NCI-H1417 (cell line): ENCODE results near the gene MPZL1.
A peak's percentile ranks its signal among the peaks of the same experiment; 100 is the strongest.

Experiments
- DNase-seq, 3 experiments: peaks; one replicate each; lab custom pipeline; 2025; lab: John Stamatoyannopoulos, UW

MPZL1 gene

DNA sequence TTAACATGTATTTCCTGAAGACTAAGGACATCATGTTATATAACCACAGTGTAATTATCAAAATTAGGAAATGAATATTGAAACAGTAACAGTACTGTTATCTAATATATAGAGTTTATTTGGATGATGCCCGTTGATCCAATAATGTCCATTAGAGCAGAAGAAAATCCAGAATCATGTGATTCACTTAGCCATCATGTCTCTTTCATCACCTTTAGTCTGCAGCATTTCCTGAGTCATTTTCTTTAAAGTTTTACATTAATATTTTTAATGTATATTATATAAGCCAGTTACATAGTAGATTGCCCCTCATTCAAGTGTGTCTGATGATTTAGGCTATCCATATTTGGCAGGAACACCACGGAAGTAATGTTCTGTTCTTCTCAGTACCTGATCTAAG is 28.9 kb downstream of the MPZL1 start:
- DNase-seq: no peak

DNA sequence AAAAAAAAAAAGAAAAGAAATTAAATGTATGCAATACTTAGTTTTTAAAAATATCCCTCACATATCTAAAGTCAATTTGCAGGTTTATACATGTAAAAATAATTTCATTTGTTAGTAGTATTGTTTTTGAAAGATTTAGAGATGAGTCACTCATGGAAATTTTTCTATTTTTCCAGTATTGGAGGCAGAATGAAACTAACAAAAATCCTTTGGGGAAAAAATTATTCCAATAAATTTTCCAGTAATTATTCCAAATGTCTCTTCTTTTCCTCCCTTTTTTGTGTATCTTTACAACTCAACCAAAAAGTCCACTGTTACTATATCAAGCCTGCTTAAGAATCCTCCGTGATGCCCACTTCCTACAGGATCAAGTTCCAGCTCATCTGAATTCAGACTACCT is 29.9 kb downstream of the MPZL1 start:
- DNase-seq: no peak

DNA sequence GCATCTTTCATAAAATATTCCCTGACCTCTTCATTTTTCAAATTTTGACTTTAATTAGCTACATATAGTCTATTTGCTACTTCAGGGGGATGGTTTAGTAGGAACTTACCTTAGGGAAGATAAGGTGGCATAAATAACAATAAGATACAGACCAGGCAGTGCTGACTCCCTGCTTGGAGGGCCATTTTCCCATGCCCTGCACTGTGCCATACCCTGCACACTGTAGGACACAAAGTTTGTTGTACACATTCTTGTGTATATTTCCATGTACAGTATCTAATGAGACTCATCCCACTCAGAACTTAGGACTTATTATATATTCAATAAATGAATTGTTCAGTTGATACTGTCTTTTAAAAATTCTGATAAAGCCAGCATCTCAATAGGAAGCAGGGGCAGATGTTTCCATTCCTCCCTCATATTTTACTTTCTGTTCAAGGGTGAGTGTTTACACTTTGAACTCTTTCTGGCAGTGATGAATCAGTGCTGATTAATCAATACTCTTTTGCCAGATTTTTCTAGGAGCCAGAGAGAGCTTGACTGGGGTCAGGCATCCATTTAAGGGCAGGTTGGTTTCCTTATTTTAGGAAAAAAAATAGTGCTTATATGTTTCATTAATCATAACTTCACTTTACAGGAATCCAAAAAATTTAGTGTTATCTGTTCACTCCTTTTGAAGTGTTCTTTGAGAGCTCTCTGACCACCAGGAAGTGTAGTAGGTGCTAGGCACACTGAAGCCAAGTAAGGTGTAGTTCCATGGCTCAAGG is 30.6 kb downstream of the MPZL1 start:
- no peak for DNase-seq

DNA sequence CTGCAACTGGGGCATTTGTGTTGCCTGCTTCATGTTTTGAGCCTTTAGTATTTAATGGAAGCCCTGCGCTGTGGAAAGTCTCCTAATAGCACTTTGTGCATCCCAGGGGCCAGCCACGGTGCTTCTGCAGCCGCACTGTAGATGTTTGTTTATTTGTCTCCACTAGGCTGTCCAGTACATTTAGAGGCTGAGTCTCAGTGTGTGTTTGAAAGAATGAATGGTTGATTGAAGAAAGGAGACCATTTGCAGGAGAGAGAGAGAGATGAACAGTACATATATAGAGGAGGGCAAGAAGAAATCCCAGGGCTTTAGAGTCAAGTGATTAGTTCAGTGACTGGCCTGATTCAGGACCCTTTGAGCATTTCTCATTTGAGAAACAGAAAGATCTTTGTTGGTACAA is 33.9 kb downstream of the MPZL1 start:
- no peak for DNase-seq

DNA sequence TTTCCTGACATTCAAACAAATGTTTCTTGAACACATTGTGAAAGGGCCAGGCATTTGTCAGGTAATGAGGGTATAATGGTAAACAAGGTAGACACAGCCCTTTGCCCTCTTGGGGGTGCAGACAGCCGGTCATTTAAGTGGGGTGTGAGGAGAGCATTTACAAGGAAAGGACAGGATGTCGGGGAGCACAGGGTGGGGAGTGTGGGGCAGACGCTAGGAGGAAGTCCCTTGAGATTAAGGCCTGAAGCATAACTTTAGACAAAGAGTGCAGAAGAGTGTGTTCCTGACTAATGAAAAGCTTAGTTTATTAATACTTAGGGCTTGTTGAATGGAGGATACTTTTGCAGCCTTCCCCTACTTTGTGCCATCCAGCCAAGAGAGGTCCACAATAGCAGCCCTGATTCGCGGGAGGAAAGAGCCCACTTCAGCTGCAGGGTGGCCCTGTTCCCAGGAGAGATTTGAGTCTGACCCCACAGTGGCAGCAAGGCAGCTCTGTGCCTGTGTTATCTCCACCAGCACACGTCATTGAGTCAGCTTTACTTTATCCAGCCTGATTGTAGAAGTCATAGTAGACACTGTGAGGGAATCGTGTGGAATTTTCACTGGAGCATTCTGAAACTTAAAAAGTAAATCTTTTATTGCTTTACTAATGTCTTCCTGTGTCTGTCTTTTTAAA is 35.1 kb downstream of the MPZL1 start:
- no peak for DNase-seq

DNA sequence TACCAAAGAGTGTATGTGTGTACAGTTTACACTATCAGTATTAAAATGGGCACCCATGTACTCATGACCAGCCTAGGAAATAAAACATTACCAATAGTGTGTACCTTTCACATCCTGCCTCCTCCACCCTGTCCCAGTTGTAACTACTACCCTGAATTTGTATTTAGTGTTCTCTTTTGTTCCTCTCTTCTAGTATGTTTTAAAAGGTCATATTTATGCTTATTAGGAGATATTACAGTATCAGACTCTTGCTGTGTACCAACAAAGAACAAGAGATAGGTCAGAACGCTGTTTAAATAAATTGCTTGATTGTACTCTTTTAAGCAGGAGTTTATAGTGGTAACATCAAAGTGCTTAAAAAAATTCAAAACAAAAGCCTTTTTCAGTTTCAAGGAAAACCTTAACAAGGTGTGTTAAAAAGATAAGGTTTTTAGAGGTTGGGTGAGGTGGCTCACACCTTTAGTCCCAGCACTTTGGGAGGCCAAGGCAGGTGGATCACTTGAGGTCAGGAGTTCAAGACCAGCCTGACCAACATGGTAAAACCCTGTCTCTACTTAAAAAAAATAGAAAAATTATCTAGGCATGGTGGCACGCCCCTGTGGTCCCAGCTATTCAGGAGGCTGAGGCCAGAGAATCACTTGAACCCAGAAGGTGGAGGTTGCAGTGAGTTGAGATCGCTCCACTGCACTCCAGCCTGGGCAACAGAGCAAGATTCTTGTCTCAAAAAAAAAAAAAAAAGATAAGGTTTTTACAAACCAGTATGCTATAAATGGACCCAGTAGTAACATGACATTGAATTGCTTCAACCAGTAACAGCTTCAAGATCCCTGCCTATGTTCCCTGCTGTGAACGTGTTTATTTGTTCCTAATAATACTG is 35.9 kb downstream of the MPZL1 start:
- no peak for DNase-seq

DNA sequence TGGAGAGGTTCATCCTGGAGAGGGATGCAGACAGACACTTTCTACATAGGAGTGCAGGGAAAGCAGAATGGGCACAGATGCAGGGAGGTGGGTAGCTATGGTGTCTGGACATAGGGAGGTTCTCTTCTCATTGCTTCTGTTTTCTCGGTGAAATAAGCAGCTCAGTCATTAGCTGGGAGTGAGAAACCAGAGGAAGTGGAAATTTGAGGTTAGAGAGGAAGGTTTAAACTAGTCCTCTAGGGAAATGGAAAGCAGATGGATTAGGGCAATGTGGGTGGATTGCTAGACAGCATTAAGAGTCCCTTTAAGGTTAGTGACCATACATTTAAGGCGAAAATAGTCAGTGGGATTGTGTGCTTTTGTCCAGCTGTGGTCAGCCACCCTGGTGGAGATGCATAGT is 39.6 kb downstream of the MPZL1 start:
- no peak for DNase-seq

DNA sequence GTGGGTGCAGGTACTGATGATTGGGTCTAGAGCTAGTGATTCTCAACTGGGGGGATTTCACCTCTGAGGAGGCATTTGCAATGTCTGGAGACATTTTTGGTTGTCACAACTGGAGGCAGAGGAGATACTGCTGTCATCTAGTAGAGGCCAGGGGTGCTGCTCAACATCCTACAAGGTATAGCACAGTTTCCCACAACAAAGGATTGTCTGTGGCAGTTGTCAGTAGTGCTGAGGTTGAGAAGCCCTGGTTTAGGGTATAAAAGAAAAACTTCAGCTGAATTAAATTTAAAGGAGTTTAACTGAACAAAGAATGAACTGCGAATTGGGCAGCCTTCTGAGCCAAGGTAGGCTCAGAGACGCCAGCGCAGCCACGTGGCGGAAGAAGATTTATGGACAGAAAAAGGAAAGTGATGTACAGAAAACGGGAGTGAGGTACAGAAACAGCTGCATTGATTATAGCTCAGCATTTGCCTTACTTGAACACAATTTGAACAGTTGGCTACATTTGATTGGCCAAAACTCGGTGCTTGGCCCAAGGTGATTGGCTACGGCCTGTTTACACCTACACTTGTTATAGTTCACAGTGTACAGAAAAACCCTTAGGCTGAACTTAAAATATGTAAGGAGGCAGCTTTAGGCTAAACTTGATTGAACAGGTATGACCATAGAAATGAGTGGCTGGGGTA is 40.4 kb downstream of the MPZL1 start:
- DNase-seq: no peak

DNA sequence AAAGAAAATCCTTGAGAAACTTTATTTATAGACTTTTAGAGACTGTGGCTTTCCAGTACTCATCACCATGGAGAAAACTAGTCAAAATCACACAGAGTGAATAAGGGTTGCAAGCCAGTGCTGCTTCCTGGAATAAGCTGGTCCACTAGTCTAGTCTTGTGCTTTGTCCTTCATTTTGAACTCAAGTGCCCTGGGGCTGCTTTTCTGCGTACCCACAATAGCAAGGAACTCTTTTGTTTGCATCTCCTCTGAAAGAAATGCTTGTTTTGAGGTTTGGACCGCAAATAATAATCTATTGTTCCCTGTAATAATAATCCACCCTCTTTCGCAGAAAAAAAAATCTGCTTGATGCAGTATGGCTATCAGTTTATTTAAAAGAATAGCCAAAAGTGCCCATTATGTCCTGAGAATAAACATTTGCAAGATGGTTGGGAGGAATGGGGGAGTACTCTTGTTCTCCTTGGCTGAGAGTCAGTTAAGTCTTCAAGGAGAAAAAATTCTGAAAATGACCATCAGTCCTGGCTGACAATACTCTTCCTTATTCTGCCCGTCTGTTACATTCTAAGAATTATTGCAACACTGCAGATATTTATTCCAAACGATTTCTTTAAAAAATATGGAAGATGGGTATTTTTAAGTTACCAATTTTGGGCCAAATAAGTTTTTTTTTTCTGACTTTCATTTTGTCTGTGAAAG is 41.9 kb downstream of the MPZL1 start:
- DNase-seq: peak in 1 of 3 experiments; percentile 30

DNA sequence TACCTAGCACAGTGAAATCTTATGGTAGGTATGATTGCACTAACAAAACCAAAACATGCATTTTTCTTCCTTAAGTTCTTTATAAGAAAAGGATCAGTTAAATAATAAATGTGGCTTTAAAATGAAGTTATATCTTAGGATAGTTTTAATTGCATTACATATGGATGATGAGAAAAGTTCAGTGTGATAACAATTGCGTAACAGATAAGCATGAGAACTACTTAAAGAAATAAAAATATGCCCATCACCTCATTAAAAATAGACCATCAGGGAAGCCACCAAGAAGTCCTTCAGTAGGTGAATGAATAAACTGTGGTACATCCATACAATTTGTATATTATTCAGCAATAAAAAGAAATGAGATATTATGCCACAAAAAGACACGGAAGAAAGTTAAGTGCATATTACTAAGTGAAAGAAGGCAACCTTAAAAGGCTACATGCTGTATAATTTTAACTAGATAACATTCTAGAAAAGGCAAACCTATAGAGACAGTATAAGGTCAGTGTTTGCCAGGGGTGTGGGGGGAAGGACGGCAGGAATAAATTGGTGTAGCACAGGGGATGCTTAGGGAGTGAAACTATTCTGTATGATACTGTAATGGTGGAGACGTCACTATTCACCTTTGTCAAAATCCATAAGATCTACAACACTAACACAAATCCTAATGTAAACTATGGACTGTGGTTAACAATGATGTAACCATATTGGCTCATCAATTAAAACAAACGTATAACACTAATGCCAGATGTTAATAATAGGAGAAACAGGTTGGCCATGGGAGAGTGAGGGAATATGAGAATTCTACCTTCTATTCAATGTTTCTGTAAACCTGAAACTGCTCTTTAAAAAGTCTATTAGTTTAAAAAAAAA is 42.9 kb downstream of the MPZL1 start:
- no peak for DNase-seq

DNA sequence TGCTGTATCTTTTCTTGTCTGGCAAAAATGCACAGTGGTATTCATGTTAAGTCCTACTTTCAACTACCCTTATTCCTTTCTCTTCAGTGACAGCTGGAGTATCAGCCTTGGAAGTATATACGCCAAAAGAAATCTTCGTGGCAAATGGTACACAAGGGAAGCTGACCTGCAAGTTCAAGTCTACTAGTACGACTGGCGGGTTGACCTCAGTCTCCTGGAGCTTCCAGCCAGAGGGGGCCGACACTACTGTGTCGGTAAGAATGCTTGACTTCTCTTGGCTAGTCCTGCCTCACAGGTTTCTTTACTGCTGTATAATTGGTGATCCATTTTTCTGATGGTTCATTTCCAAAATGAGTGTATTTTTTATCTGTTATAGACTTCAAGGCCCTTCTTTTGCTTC is 43.7 kb downstream of the MPZL1 start:
- DNase-seq: no peak

DNA sequence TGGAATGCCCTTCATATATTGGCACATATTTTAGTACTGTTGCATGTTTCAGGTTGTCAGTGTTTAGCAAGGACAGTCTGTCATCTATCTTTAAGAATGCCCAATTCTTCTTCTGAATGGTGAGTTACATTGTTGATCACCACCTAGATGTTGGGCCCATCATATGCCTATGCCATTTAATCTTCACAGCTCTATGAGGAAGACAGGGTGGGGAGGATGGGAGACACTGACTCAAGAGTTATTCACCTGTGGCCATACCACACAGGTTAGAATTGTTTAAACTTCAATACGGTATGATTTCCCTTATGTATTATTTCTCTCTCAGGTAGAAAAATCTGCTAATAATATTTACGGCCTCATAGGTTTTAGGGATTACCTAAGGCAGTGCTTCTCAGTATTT is 44.8 kb downstream of the MPZL1 start:
- no peak for DNase-seq

DNA sequence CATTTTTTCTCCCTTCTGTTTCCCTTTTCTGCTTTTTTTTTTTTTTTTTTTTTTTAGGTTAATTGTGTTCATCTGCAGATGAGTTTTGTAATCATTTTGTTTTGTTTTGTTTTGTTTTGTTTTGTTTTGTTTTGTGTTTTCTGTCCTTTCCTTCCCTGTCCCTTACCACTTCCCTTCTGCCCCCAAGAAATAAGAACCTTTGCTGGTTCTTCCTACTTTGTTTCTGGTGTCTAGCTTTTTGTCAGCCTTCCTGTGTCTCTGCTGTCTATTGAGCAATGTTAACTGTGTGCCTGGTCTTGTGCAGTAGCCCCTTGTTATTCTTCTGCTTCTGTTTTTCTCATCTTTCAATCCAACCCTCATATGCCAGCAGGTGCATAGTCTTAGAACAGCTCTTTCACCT is 46.0 kb downstream of the MPZL1 start:
- DNase-seq: no peak

DNA sequence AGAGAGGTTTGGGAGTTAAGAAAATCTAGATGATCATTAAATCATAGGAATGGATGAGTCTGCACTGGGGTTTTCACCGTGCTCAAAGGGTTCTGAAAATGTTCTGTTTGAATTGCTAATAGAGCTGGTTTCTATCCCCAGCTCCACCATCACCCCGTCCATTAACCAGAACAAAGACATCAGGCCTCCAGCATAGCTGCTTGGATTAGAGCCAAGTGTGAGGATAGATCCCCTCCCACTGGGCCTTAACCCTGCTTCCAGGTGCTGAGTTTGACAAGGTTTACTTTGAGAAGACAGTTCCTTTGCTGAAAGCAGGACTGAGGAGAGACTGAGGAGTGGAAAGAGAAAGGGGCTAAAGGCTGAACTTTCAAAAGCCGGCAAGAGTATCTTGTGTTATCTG is 48.3 kb downstream of the MPZL1 start:
- DNase-seq: peak; percentile 8 to 74 (median 66)

DNA sequence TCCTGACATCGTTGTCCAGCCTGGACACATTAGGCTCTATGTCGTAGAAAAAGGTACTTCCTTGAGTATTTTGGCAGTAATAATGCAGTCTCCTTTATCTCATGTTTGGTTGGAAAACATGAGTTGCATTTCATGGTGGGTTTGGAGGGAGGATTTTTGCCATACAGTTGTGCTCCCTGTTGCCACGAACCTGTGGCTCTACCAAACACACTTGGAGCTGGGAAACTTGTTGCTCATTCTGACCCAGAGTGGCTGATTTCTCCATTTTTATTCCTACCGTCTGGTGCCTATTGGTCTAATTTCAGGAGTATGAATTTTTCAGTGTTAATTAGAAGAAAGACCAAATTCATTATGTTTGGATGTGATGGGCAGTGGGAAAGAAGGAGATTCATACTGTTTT is 50.7 kb downstream of the MPZL1 start:
- no peak for DNase-seq

DNA sequence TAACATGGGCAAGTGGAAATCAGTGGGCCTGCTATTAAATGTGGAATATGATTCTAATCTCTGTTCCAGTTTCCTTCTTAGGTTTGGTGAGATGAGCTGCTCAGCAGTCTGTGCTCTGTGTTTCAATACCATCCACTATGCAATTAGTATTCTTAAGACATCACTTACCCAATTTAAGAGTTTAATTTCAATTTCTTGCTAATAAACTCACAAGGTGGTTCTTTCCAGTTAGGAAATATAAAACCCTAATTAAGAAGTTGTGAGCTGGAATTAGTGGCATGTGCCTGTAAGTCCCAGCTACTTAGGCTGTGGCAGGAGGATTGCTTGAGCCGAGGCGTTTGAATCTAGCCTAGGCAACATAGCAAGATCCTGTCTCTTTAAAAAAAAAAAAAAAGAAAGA is 51.7 kb downstream of the MPZL1 start:
- DNase-seq: no peak

DNA sequence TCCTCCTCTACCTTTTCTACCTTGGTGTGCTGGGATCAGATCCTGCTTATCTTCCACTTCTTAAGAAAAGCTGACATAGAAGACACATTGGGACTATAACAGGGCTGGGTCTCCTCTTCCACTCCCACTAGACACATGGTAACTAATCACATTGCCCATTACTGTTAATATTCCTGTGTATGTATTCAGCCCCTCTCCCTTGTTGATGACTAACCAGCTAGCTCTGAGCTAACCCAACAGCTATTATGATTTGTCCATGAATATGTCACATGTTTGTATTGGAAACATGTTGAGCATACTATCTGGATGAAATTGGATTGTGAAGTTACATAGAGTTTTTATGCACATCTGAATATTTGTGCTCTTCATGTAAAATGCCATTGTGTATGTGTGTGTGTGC is 52.9 kb downstream of the MPZL1 start:
- no peak for DNase-seq

DNA sequence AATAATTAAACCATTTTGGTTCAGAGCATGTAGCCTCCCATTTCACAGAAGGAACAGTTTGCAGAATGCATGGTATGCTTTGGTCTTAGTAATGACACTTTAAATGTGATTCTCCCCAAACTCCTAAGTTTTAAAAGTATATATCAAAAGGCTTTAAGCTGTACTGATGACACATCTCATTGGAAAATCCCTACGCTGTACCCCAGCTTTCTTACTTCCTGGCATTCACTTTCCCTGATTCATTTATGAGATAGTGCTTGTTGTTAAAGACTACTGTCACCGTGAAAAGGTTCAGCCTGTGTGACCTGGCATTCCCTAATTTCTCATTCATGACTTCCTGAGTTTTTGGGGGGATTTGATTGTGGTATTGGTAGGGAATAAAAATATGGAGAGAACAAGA is 53.4 kb downstream of the MPZL1 start:
- no peak for DNase-seq

DNA sequence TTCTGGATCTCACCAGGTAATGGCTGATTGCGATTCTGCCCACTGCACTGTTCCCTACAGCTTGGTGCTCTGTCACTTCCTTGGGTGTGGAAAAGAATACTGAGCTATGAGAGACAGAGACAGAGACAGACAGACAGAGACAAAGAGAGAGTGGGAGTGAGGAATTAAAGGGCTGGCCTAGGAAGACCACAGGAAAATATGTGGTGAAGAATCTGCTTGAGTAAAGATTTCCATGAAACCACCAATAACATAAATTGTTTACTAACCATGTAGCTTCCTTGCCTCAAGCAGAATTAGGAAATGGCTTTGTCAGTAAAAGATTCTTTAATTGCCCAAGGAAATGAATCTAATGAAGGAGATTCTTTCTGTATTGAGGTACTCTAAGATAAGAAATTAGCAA is 54.4 kb downstream of the MPZL1 start:
- DNase-seq: no peak

DNA sequence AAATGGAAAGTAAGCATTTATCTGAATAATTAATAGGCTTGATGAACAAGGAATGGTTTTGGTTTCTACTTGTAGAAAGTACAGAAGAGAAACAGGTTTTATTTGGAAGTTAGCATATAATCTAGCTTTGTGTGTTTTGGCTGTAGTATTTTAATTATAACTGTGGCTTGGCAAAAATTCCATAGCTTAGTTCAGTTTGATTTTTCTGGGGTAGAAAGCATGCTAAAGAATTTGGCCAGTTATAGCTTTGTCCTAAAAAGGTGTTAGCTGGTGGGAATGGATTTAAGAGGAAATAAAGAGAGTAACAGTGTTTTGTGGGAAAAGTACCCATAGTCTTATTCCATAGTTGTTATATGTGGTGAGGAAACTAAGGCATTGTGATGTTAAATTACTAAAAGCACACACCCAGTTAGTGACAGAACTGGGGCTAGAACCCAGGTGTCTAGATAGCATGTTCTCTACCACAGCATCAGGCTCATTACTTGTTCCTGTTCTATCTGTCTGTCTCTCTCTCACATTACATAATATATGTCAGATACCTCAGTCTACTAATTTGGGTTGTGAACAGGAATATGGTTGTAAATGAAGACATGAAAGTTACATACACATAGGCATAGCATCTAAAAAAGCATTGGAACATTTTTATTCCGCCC is 55.0 kb downstream of the MPZL1 start:
- DNase-seq: no peak
